DMS153 (cell line): ENCODE data around the gene IL1A.

Experiments
- DNase-seq: peaks from one replicate; lab custom pipeline; 2025; lab: John Stamatoyannopoulos, UW

The IL1A gene

DNA sequence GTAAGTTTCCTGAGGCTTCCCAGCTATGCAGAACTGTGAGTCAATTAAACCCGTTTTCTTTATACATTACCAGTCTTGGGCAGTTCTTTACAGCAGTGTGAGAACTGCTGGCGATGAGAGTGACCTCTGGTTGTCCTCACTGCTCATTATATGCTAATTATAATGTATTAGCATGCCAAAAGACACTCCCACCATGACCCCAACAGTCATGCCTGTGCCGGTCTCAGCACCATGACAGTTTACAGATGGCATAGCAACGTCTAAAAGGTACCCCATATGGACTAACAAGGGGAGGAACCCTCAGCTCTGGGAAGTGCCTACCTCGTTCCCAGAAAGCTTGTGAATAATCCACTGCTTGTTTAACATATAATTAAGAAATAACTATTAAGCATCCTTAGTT lies 8.1 kb upstream of the IL1A start:
- no peak for DNase-seq

DNA sequence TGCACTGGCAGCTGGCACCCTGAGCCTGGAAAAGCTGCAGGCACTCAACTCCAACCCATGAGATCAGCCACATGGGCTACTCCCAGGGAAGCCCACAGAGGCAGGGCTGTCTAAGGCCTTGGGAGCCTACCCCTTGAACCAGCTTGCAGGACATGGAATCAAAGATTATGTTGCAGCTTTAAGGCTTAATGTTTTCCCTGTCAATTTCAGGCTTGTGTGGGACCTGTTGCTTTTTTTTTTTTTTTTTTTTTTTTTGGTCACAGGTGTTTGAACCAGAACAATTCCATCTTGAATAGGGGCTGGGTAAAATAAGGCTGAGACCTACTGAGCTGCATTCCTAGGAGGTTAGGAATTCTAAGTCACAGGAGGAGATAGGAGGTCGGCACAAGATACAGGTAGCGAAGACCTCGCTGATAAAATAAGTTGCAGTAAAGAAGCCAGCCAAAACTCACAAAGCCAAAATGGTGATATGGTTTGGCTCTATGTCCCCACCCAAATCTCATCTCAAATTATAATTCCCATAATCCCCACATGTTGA lies 7.5 kb upstream of the IL1A start:
- no peak for DNase-seq

DNA sequence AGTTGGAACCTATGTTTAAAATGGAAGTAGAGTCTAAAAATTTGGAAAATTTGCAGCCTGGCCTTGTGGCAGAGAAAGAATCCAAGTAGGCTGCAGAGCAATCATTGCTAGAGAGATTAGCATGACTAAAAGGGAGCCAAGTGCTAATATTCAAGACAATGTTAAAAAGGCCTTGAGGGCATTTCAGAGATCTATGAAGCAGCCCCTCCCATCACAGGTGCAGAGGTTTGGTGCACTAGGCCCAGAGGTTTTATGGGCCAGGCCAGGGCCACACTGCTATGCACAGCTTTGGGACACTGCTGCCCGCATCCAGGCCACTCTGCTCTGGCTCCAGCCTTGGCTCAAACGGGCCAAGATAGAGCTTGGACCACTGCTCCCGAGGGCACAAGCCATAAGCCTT lies 6.7 kb upstream of the IL1A start:
- no peak for DNase-seq

DNA sequence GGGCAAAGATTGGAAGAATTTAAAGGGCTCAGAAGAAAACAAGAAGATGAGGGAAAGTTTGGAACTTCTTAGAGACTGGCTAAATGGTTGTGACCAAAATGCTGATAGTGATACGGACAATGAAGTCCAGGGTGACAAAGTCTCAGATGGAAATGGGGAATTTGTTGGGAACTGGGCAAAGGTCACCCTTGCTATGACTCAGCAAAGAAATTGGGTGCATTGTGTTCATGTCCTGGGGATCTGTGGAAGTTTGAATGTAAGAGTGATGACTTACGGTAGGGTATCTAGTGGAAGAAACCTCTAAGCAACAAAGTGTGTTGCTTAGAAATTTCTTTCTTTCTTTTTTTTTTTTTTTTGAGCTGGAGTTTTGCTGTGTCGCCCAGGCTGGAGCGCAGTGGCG lies 6.0 kb upstream of the IL1A start:
- DNase-seq, result no peak

DNA sequence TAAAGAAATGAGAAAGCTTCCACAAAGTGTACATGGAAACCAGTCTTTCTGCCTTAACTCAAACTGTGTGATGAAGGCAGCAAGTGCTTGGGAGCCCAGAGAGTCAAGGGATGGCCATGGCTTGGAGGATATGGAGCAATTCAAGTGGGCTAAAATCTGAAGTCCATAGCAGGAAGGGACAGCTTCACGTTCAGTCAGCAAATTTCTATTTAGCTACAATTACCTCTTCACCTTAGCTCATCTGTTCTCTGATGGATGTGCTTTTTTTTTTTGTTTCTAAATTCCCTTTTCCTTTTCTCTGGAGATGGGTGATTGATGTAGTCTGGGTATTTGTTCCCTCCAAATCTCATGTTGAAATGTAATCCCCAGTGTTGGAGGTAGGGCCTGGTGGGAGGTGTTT lies 4.9 kb upstream of the IL1A start:
- DNase-seq, result no peak

DNA sequence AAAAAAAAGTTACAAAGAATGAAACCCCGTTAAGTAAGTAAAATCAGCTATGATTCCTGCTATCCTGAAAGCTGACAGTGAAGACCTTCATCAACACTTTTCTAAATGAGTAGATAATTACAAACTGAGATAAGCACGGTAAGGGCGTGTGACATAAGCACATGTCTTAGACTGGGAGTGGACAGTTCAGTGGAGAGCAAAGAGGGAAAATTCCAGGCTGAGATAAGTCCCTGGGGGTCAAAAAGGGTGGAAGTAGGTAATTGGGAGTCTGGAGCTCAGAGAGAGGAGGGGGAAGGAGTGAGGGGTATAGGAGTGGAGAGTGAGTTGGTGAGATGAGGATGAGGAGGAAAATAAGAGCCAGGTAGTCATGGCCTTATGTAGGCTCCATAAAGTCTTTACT lies 4.4 kb upstream of the IL1A start:
- no peak for DNase-seq

DNA sequence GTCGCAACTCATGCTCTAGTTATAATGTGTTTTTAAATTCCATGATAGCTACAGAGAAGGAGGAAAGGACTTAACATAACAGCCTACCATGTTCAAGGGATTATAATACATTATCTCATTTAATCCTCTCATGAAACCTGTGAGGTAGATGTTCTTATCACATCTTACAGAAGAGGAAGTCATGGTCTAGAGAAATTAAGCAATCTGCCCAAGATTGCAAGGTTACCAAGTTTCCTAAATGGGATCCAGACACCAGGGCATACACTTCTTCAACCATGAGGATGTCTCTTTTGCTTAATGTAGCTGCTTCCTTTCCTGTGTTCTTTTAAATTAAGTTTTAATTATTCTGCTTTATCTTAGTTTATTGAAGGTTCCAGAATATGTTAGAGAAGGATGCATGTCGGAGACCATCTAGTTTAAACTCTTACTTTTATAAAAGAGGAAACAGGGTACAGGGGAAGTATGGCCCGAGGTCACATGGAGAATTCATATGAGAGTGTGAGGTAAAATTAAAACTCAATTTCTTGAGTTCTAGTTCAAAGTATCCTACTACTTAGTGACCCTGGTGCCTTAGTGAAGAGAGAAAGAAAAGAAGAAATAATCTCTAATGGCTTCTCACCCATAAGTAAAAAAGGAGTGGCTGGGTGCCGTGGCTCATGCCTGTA lies 3.6 kb upstream of the IL1A start:
- no peak for DNase-seq

DNA sequence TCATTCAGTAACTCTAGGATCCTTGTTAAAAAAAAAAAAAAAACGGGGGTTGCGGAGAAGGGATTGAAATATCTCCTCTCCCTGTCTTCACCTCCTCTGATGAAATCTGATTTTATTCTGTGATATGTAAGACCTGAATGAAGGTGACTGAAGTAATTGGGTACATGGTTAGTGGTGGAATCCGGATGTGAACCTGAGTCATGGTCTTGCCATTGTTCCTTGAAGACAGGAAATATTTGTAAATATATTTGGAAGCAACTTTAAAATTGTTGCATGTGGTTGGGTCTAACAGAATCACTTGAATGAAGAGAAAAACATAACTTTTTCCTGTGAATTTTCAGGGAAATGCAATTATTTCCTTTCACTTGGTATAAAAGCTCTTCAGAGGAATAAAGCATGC lies 3.0 kb upstream of the IL1A start:
- no peak for DNase-seq

DNA sequence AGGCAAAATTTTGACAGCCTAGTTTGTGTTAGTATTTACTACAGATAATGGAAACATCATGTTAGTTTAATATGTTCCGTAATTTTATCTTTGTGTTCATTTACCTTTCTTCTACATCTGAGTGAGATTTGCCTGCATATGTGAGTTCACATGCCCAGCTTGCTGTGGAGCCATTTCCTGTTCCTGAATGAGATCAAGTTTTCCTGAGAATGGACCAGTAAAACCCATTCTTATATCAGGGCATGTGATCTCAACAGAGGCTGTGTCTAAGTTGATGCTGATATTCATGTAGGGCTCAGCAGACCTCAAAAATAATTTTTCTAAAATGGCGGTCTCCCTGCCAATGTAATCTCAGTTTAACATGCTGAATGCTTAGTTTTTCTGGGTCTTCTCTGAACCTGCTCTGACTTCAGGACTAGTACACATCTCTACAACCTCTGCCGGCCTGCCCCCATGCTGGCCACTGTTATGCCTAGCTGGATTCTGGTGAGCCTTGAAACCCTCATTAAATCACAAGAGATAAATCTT lies 1.0 kb downstream of the IL1A start:
- no peak for DNase-seq

DNA sequence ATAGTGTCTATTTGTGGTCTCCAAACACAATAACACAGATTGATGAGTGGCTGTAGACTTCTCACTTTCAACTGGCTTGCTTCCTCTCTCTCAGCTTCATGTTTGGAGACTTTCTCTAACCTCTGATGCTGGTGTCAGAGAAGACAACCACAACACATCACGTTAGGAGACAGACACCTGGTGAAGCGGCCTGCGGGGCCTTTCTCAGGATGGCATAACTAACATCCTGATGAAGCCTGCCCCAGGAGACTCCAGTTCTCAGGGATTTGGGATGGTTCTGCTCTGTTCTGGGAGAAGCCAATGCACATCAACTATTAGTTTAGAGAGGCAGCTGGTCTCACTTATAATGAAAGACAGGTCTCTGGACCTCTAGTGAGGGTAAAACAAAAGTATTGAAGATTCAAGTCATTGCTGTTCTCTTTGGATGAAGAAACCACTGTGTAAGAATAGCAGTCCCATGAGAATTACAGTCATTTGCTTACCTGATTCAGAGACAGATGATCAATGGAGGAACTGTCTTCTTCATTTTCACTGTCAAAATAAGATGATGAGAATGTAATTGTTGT lies 2.0 kb downstream of the IL1A start:
- DNase-seq, result no peak

DNA sequence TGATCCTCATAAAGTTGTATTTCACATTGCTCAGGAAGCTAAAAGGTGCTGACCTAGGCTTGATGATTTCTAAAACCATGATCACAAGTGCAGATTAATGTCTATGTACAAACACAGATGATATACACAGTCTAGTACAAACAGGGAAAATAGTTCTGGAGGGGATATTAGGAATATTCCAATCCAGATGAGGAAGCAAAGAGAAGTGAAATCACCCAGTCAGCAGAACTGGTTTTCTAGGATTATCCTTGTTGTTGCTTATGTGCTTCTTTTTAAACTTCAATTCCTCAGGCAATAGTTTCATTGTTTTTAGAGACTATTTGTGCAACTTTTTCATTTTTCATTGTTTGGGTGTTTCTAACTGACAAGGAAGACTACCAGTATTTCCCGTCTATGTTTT lies 4.7 kb downstream of the IL1A start:
- no peak for DNase-seq

DNA sequence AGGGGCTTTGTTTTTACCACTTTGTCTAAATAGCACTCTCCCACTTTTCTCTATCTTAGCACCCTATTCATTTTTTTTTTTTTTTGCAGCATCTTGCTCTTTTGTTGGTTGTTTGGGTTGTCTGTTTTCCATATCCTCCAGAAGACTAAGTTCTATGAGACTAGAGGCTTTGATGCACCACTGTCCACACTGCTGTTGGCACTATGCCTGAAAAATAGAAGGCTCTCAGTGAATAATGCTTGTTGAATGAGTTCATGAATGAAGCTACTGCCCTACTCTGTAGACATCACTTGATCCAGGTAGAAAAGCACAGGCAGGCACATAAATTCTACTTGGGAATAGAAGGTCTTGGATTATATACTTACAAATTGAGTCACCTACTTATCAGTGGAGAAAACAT lies 7.3 kb downstream of the IL1A start:
- no peak for DNase-seq

DNA sequence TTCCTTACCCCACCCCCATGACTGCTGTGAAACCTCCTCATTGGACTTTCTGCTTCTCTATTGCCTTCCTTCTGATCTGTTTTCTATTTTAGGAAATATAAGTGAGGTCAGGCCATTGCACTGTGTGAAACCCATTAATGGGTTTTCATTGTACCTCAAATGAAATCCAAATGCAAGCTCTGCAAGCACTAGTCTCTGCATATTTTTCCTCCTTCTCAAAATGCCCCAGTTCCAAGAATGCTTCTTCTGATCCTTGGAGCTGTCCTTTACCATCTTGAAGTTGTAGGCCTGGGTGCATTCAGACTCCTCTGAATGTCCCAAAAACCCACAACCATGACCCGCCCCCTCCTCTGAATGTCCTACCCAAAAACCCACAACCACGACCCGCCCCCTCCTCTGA lies 8.2 kb downstream of the IL1A start:
- no peak for DNase-seq

DNA sequence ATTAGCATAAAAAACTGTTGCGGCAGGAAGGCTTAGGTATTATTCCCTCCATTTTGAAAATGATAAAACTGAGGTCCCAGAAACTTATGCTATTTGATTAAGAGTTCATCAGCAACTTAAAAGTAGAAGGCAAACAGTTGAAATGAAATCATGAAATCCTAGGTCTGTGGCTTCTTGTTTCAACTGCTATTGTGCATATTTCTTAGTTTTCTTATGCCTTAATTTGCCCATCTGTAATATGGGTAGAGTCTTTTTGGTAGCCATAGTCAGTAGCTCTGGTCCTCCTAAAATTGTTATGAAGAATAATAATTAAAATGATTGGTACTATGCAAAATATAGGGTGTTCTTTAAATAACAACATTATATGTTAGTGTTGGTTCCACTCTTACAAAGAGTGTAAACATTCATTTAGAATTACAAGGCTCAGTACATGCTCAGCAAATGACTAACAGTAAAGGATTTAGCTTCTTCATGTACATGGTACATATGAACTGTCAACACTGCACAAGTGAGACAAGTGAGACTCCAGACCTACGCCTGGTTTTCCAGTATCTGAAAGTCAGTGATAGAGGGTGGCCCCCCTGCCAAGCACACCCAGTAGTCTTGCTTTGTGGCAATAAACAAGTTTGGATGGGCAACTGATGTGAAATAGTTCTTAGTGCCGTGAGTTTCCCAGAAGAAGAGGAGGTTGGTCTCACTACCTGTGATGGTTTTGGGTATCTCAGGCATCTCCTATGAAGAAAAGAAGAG lies 9.6 kb downstream of the IL1A start:
- DNase-seq, result no peak

DNA sequence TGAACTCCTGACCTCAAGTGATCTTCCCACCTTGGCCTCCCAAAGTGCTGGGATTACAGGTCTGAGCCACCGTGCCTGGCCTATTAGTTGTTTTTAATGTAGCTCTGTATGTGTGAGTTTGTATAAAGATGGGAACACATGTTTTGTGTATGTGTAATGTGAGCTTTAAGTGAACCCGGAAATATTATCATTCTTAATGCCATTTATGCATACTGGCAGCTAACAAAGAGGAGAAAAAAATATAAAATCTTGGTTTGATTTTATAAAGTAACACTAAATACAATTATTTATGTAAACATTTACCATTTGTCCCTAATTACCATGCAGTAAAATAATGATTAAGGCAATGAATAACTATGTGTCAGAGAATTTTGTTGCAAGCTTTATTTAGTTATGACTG lies 10.7 kb downstream of the IL1A start:
- no peak for DNase-seq

DNA sequence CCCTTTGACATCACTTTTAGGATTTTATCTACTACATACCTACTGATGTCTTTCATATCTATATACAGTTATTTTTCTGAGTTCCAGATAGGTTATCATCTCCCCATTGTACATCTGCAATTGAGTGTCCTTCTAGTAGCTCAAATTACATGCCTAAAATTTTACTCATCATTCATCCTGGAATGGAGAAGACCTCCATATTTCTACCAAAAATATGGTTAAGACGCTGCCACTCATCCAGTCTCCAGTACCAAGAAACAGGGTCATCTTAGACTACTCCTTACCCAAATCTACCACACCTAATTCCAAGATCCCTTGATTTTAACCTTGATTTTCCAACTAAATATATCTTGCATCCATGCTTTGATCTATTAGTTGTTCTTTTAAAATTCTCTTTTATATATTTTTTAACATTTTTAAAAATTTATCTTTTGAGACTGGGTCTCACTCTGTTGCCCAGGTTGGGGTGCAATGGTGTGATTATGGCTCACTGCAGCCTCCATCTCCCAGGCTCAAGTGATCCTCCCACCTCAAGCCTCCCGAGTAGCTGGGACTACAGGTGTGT lies 11.3 kb downstream of the IL1A start:
- DNase-seq, result no peak

DNA sequence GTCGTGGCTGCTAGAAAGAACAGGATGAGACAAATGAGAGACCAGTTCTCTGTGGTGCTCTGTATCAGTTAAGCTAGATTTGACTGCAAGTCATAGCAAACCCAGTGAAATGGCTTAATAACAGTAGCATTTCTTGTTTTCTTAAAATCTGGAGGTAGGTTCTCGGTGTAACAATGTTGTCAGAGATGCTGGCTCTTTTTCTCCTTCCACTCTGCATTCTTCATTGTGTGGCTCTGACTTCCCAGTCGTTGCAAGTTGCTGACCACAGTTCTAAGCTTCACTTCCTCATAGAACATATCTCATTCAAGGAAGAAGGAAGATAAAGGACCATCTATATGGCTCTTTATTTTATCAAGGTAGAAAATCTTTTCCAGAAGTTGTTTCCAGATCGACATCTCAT lies 12.0 kb downstream of the IL1A start:
- no peak for DNase-seq

DNA sequence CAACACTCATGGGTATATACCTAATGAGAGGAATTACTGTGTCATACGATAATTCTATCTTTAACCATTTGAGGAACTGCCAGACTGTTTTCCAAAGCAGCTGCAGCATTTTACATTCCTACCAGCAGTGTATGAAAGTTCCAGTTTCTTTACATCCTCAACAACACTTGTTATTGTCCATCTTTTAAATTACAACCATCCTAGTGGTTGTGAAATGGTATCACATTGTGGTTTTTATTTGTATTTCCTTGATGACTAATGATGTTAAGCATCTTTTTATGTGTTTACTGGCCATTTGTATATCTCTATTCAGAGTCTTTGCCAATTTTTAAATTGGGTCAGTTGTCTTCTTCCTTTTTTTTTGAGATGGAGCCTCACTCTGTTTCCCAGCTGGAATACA lies 15.9 kb downstream of the IL1A start:
- DNase-seq, result no peak

DNA sequence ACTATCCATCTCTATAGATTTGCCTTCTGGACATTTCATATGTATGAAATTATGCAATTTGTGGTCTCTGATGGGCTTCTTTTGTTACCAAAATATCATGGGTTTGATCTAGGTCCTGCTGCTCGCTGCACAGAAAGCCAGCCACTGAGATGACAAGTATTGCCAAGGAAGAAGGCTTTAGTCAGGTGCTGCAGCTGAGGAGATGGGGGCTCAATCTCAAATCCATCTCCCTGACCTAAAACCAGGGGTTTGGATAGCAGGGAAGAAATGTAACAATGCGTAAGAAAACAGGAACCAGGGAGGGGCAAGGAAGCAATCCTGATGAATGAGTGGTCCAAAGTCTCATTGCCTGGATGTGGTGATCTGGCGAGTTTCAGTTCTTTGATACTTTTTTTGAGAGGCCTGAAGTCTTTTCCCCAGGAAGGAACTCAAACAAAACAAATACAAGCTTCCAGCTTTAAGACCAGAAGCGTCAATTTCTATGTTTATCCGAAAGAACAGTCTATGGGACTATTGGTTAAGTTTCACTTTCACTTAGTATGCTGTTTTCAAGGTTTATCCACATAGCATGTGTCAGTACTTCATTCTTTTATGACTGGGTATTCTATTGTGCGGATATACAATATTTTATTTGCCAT lies 16.5 kb downstream of the IL1A start:
- no peak for DNase-seq

DNA sequence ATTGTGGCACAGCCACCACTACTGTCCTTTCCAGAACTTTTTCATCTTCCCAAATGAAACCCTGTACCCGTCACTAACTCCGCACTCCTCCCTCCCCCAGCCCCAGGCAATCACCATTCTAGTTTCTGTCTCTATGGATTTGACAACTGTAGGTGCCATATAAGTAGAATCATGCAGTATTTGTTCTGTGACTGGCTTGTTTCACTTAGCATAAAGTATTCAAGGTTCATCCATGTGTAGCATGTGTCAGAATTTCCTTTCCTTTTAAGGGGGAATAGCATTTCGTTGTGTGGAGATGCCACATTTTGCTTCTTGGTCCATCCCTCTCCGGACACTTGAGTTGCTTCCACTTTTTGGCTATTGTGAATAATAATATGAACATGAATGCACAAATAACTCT lies 19.0 kb downstream of the IL1A start:
- DNase-seq, result no peak

DNA sequence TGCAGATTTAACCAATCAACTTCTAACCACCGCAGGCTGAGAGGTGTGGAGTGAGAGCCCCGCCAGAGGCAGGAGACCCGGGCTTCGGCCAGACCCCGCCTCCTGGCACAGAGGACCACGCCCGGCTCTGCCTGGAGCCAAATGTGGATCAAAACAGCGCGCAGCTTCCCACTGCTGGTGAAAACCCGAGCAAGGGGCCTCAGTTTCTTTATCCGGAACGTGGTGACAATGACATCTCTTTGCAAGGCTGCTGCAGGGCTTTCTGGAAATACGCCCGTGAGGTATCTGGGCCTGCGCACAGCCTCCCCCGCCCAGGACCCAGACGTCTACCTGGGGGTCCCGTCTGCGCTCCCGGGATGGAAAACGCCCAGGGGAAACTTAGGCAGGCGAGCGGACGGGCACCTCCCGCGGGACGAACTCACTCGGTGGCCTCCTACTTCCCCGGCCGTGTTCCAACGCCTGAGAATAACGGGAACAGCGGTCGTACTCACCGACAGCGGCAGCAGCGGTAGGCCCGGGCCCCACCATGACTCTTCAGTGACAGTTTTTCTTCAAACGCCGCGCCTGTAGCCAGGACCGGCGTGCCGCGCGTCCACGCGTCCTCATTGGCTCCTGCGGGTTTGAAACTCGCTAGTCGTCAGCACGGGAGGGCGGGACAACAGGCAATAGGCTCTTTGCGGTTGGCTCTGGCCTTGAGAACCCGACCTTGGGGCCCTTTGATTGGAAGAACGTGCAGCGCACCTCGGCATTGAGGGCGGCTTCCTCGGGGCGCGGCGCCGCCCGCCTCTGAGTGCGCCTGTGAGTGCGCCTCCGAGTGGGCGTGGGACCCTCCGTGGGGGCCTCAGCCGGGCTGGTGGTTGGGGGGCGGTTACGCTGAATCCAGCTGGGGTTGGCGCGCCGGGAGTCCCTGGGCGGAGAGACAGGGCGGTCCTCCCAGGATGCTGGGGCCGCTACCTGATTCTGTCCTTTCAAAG lies 19.9 kb downstream of the IL1A start, which contains the start of gene CKAP2L:
Gene CKAP2L, minus strand, starts transcription at position 539 of the 974 bp plus-strand sequence. Its CDS starts 11 bp downstream, at position 528.
- DNase-seq, result peak; percentile 94
